ENCODE data around the gene FAM209A. TPM values are rescaled to one million over a fixed set of nuclear protein-coding genes. Genes with fewer than 3 reads are reported as not detected.

The FAM209A gene
- total RNA-seq, 2 experiments from 2014 or later: 6.4 to 7.1 TPM

DNA sequence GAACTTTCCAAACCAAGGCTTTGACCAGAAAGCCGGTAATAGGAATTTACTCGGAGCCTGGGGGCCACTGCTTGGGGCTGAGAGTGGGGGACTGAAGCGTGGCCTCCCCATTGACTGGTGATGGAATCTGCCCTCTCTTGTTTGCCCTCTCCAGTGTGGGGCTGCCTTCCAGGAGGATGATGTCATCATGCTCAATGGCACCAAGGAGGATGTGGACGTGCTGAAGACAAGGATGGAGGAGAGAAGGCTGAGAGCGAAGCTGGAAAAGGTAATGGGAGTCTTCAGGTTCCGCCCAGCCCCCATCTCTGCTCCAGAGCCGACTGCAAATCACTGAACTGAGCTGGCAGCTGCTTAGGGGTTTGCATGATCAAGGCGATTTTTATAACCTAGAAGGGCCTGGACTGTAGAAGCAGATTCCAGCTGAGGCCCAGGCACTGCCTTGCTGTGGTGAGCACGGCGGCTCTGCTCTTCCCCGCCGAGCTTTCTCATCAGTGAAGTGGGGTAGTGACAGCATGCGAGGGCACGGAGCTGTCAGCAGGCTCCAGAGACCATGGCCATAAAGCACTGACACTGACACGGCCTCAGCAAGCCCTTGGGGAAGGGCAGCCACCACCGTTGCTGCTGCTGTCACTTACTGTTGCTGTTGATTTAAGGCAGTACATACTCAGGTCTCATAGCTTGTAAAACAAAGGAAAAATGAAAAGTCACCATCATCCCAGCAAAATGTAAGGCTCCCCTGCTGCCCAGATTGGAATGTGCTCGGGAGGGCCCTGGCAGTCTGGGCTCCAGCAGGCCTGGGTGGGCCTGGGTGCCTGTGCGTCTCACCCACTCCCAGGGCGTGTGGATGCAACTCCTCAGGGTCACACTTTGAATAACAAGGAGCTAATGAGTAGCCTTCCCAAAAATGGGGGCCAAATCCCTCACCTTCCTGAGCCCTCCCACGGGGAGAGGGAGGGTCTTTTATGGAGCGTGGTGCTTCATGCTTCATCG is 11.1 kb upstream of the FAM209A start:
- Mint-ChIP-seq H3K4me1 (ENCODE audit: low read depth) (no peaks in the 10 kb centered on the region), H3K27ac (no peak overlapping the region), H3K27me3 (no peaks in the 10 kb centered on the region), H3K36me3 (ENCODE audit: low read depth) (peaks cover 92% of the 10 kb centered on the region), H3K4me3 (no peak overlapping the region), H3K9me3 (no peaks in the 10 kb centered on the region)
- H3K27me3 ChIP-seq (ENCODE audit: control insufficient read depth in 1 of 2, insufficient read depth in 2 of 2, low read length in 2 of 2): no peaks in the 10 kb centered on the region
- ChIA-PET POLR2A (no interaction called here), CTCF (no interaction called here)
- TF ChIP-seq CTCF (IDR thresholded peaks at IDR 0.05): no peak
- H3K27ac ChIP-seq (ENCODE audit: low read depth in 1 of 2, low read length in 2 of 2): no peak overlapping the region
- no peak overlapping the region for H3K4me3 ChIP-seq (ENCODE audit: low read length)
- no peaks in the 10 kb centered on the region for H3K4me1 ChIP-seq (ENCODE audit: insufficient read depth, low read length)
- intact Hi-C loops (cut with DNase I, micrococcal nuclease): loop anchor here in 1 of 2 experiments (5.0 kb wide), 1 partner anchor 266 kb away; the partner anchor contains the start of gene MC3R
- DNase-seq (no peak), ATAC-seq (ENCODE audit: poor library complexity) (no peak)
- peaks cover 51% of the 10 kb centered on the region for H3K36me3 ChIP-seq (ENCODE audit: insufficient read depth, low read length)
- H3K9me3 ChIP-seq (ENCODE audit: control insufficient read depth in 1 of 2, insufficient read depth in 1 of 2, low read length in 2 of 2): peaks cover 10 to 12% of the 10 kb centered on the region in 2 experiments

DNA sequence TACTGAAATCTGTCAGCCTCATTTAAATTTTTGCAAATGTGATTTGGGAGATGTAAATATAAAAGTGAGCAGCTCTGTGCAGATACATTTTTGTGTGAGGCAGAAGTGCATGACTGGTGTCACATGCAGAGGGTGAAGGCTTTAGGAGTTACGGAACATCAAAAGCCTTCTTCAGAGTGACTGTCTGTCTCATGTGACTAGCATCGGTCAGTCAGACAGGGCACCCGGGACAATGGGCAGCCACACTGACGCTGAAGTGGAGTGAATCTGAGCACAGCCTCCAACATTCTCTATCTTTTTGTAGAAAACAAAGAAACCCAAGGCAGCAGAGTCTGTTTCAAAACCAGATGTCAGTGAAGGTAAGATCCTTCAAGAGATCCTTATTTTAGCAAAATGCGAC is 7.9 kb upstream of the FAM209A start:
- ChIA-PET POLR2A (interaction anchor here (0.6 kb wide), 1 partner anchor 14 kb away, joined by 3 read pairs; no protein-coding TSS in a partner anchor), CTCF (no interaction called here)
- DNase-seq: no peak
- H3K4me1 Mint-ChIP-seq (ENCODE audit: low read depth): no peaks in the 10 kb centered on the region
- H3K4me3 ChIP-seq (ENCODE audit: low read length): no peak overlapping the region
- peaks cover 68% of the 10 kb centered on the region for H3K36me3 ChIP-seq (ENCODE audit: insufficient read depth, low read length)
- no peak for ATAC-seq (ENCODE audit: poor library complexity)
- H3K9me3 Mint-ChIP-seq: peaks cover 9% of the 10 kb centered on the region
- no peak for TF ChIP-seq CTCF (IDR thresholded peaks at IDR 0.05)
- H3K4me3 Mint-ChIP-seq: no peak overlapping the region
- H3K27me3 Mint-ChIP-seq: no peaks in the 10 kb centered on the region
- H3K27ac ChIP-seq (ENCODE audit: low read depth in 1 of 2, low read length in 2 of 2): no peak overlapping the region
- peaks cover 36 to 38% of the 10 kb centered on the region in 2 experiments for H3K9me3 ChIP-seq (ENCODE audit: control insufficient read depth in 1 of 2, insufficient read depth in 1 of 2, low read length in 2 of 2)
- H3K27me3 ChIP-seq (ENCODE audit: control insufficient read depth in 1 of 2, insufficient read depth in 2 of 2, low read length in 2 of 2): no peaks in the 10 kb centered on the region
- H3K36me3 Mint-ChIP-seq (ENCODE audit: low read depth): peaks cover 100% of the 10 kb centered on the region
- H3K27ac Mint-ChIP-seq: no peak overlapping the region
- H3K4me1 ChIP-seq (ENCODE audit: insufficient read depth, low read length): no peaks in the 10 kb centered on the region
- intact Hi-C loops (cut with DNase I, micrococcal nuclease): loop anchor here (1.0 to 2.0 kb wide), 2 partner anchors 116 to 118 kb away; no protein-coding TSS in a partner anchor

DNA sequence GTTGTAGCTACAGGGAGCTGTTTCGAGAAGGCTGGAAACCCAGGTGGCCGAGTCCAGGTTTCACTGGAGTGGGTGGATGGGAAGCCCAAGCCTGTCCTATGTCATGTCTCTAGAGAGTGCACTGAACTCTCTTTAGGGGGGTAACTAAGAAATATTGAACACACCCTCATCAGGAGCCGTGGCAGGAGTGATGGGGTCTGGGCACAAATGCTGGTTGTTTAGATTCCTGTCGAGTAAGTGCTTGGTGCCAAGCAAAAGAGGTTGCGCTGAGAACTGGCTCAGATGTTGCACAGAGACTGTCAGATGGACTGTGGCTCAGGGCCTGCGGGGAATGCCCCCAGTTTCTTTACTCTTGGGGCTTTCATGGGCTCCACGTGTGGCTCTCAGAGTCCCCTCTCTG is 7.3 kb upstream of the FAM209A start:
- intact Hi-C loops (cut with DNase I, micrococcal nuclease): loop anchor here in 1 of 2 experiments (2.0 kb wide), 1 partner anchor 118 kb away; no protein-coding TSS in a partner anchor
- H3K4me3 Mint-ChIP-seq: no peak overlapping the region
- Histone ChIP-seq H3K9me3 (ENCODE audit: control insufficient read depth in 1 of 2, insufficient read depth in 1 of 2, low read length in 2 of 2) (peaks cover 40 to 44% of the 10 kb centered on the region in 2 experiments), H3K27me3 (ENCODE audit: control insufficient read depth in 1 of 2, insufficient read depth in 2 of 2, low read length in 2 of 2) (no peaks in the 10 kb centered on the region), H3K4me1 (ENCODE audit: insufficient read depth, low read length) (peaks cover 2% of the 10 kb centered on the region), H3K36me3 (ENCODE audit: insufficient read depth, low read length) (peaks cover 67% of the 10 kb centered on the region), H3K4me3 (ENCODE audit: low read length) (no peak overlapping the region), H3K27ac (ENCODE audit: low read depth in 1 of 2, low read length in 2 of 2) (no peak overlapping the region)
- no peaks in the 10 kb centered on the region for H3K4me1 Mint-ChIP-seq (ENCODE audit: low read depth)
- H3K36me3 Mint-ChIP-seq (ENCODE audit: low read depth): peaks cover 100% of the 10 kb centered on the region
- no peak for TF ChIP-seq CTCF (IDR thresholded peaks at IDR 0.05)
- DNase-seq: no peak
- peaks cover 9% of the 10 kb centered on the region for H3K9me3 Mint-ChIP-seq
- ATAC-seq (ENCODE audit: poor library complexity): no peak
- POLR2A ChIA-PET: no interaction called here
- no peaks in the 10 kb centered on the region for H3K27me3 Mint-ChIP-seq
- CTCF ChIA-PET: no interaction called here
- H3K27ac Mint-ChIP-seq: no peak overlapping the region
